GM19043 (cell line): ENCODE results near the gene CEP350.
"Not testable (repeated sequence)": the region's sequence is repeated elsewhere in the genome, so short reads cannot be mapped to it uniquely, and the experiment has no call there.

Source experiments
- ATAC-seq: cut with Tn5 transposase; IDR thresholded peaks from one replicate; pipeline ENCODE4 v1.9.1; 2021; ENCODE audit warnings: low read depth; ENCODE audit not compliant: unreplicated experiment

Gene CEP350

DNA sequence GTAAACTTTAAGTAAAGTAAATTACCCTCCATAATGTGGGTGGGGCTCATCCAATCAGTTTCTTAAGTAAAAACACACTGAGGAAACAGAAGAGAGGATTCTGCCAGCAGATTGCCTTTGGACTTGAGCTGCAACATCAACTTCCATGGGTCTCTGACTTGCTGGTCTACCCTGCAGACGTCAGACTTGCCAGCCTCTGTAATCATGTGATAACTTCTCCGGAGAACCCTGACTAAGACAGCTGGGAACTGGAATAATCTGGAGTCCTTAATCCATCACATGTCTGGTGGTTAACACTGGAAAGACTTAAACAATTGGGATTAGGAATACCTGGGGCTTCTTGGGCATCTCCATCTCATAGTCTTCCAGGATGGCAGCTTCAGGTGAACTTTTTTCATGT is 13.2 kb upstream of the CEP350 start:
- ATAC-seq, result no peak

- no peak for ATAC-seq
Measured at GRCh38 chr1:179950651-179951050, 4.0 kb upstream of the CEP350 start.

- ATAC-seq, result no peak
Measured at GRCh38 chr1:179951383-179952144, 3.0 kb upstream of the CEP350 start.

DNA sequence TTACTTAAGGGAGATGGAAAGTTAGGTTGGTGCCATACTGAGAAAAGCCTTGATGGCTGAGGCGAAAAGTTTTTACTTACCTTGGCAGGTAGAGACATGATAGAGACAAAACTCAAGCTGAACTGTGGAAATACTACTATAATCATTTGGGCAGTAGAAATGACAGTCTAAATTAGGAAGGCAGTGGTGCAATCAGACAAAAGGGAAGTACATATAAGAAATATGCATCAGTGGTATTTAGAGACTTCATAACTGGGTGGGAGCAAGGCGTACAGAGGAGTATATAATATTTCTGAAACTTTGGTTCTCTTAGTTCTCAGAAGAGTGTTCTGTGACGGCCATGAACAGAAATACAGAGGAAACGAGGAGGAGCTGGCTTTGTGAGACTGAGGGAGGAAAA is 2.4 kb upstream of the CEP350 start:
- no peak for ATAC-seq

- ATAC-seq, result no peak
Measured at GRCh38 chr1:179953974-179954492, 577 bp upstream of the CEP350 start.

DNA sequence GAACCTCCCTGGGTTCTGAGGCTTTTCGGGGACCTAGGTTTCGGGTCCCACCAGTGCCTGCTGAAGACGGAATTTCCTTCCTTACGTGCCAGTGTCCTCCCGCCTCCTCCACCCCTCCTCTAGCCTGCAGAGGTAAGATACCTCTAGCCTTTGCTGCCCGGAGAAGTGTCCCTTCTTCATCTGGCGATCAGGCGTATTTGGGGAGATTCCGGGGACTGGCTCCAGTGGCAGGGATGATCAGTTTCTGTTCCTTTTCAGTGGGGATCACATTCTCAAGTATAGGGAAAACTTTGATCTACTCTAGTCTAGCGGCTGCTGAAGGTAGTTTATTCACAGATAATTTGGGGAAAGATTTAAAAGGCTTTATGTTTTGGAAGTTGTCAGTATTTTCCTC is 674 bp downstream of the CEP350 start:
- ATAC-seq, result no peak

DNA sequence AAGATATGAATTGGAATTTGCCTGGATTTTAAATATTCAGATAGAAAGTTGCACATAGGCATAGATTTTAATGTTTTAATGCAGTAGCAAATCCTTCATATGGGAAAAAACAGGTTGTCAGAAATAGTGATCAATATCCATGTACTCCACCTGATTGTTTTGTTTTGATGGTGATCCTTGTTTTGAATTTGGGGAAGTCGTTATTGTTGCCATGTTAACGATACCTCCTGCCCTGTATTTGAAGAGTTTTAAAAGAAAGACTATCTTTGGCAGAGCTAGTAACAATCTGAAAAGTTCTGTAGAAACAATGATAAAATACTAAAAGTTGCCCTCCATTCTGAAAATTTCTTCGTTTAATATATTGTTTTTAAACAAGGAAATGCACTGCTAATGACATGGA is 1.1 kb downstream of the CEP350 start:
- no peak for ATAC-seq

DNA sequence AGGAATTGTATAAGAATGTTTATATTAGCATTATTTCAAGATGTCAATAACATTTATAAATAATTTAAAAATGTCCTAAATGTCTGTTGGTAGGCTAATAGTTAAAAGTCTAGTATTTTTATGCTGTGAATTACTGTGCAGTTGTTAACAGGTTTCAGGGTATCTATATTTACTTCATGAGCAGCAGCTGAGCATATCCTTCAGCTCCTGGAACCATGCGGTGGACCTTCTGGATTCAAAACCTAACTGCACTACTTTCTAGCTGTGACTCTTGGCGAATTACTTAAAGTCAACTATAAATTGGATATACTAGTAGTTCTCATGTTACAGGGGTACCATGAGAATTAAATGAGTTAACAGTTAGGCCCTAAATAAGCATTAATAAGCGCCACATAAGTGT is 3.7 kb downstream of the CEP350 start:
- ATAC-seq, result no peak

- ATAC-seq, result not testable (repeated sequence)
Measured at GRCh38 chr1:179962168-179962567, 7.6 kb downstream of the CEP350 start.

- no peak for ATAC-seq
Measured at GRCh38 chr1:179966551-179966950, 11.9 kb downstream of the CEP350 start.

DNA sequence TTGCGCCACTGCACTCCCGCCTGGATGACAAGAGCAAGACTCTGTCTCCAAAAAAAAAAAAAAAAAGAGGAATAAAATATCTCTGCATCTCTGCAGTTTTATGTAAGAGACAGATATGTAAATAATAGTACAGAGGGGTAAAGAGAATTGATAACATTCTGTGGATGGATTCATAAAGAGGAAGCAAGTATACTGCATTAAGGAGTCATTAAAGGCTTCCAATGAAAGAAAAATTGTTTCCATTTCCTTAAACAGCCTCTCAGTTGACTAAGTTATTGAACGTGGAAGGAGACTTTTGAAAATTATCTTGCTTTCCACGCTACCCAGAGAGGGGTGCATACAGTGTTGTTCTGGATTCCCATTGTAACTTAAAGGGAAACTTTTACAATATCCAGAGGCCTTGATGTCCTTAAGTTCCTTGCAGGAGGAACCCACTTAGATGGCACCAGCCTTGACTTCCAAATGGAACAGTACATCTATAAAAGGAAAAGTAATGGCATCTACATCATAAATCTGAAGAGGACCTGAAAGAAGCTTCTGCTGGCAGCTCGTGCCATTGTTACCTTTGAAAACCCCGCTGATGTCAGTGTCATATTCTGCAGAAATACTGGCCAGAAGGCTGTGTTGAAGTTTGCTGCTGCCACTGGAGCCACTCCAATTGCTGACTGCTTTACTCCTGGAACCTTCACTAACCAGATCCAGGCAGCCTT is 13.8 kb downstream of the CEP350 start:
- ATAC-seq, result no peak

DNA sequence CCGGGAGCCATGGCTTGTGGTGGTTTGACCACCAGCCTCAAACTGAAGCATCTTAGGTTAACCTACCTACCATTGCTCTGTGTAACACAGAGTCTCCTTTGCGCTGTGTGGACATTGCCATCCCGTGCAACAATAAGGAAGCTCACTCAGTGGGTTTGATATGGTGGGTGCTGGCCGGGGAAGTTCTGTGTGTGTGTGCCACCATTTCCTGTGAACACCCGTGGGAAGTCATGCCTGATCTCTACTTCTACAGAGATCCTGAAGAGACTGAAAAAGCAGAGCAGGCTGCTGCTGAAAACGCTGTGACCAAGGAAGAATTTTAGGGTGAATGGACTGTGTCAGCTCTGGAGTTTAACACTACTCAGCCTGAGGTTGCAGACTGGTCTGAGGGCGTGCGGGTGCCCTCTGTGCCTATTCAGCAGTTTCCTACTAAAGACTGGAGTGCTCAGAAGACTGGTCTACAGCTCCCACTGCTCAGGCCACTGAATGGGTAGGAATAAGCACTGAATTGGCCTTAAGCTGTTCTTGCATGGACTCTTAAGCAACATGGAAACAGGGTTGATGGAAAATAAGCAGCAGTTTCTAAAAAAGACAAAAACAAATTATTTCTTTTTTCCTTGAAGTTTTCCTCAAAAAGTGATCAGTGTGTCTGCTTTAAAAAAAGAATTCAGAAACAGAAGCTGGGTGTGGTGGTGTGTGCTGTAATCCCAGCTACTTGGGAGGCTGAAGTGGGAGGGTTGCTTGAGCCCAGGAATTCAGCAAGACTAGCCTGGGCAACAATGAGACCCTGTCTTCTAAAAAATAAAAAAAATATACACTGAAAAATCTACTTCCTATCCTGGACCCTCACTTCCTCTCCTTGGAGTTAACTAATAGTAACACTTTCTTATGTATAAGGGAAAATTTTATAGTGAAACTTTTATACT is 14.6 kb downstream of the CEP350 start:
- no peak for ATAC-seq

DNA sequence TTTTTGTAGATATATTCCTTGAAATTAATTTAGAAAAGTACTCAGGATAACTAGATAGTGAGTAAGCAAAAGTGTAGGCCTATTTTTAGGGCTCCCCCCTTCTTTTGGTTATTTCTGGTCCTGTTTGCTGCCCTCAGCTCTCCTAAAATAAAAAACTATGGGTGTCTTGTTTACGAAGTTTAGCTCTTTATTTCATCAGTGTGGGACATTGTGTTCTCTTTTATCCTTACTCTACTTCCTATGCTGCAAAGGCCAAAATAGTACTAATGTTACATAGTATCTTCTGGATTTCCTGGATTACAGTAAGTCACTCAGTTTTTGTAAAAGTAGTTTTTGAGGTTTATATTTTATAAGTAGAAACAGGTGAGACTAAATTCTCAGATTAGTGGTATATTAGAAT is 15.4 kb downstream of the CEP350 start:
- no peak for ATAC-seq

DNA sequence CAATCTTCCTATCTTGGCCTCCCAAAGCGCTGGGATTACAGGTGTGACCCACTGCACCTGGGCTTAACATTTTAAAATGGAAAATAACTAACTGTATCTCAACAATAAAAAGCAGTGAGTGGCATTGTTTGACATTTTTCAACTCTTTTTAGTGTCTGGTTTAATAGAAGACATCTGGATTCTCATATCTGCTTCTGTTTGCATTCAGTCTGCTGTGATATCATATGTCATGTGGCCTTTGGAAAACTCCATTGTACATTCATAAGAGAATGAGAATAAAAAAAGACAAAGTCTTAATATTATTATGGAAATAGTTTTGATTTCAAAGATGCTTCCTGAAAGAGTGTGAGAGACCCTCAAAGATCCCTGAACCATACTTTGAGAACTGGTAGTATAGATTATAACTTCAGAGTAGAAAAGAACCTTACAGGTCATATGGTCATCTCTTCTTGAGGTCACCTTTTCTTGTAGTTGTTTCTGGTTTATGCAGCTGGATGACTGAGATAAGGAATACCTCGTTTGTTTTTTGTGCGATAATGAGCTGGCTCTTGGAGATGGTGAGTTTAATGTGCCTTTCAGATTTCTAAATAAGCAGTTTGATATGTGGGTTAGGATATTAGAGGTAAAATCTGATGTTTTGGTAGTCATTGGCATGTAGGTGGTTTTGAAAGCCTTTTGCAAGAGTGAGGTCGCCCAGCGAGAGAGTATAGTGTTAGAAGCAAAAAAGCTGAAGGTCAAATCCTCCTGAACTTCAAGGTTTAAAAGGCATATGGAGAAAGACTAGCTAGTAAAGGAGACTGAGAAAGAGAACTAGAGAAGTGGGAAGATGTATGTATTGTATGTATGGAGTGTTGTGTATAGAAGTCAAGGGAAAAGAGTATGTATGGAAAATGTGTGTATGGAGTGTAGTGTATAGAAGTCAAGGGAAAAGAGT is 17.2 kb downstream of the CEP350 start:
- no peak for ATAC-seq

DNA sequence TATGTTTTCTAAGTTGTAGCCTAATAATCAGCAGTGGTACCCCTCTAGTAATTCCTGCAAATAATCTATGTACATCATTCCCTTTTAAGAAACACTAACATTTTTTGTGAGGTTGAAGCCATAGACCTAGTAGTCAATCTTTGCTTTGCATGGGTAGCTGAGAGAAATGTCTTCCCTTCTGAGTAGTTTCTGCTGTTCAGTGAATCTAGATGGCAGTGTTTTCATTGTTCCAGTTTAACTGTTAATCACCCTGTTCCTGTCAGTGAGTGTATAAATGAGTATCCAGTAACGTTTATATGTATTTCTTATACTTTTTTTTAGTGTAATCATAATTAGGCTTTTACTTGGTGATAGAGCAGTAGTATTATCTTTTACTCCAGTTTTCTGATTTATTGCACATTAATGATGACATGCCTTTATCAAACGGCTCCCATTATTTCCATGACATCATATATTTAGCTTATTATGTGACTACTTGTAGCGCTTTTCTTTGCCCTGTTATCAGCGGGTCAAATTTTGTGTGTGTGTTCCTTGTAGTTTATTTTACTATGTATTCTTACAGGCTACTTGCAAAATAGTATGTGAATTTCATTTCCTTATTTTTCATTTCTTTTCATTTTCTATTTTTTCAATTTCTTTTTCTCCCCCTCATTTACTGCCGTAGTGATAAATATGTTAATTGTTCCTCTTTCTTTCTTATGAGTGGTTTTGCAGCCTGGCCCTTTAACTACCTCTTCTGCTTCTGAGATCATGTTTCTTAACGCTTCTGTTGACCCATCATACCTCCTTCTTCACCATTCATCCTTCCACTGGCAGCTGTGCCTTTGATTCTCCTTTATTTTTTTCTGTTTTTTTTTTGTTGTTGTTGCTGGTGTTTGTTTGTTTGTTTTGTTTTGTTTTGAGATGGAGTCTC is 18.8 kb downstream of the CEP350 start:
- ATAC-seq, result no peak

GRCh38 chr1:179976970-179977651 is 22.5 kb downstream of the CEP350 start:
- ATAC-seq, result no peak

DNA sequence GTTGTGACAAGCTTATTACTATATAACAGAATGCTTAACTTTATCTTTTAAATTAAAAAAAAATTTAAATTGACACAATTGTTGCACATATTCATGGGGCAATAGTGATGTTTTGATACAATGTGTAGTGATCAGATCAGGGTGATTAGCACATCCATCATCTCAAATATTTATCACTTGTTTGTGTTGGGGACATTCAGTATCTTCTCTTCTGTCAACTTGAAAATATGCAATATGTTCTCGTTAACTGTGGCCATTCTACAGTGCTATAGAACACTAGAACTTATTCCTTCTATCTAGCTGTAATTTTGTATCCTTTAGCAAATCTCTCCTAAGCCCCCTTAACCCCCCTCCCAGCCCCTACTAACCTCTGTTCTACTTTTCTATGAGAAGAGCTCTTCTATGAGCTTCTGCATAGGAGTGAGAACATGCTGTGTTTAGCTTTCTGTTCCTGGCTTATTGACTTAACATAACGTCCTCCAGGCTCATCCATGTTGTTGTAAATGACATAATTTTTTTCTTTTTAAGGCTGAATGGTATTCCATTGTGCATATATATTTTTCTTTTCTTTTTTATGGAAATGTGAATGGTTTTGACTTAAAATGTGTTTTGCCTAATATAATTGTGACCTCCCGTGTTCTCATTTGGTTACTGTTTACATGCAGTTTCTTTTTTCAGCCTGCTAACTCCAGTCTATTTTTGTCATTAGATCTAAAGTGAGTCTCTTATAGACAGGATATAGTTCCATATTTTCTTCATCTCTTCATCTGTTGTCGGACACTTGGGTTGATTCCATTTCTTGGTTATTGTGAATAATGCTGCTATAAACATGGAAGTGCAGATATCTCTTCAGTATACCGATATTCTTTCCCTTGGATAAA is 23.8 kb downstream of the CEP350 start:
- ATAC-seq, result no peak
